IPS DF 19.7 (cell line): Measurements from ENCODE around the gene PARD3.
A peak's percentile ranks its signal among the peaks of the same experiment; 100 is the strongest.

Experiments
- DNase-seq: peaks from one replicate; pipeline ENCODE4 v3.0.0-alpha.2; 2013; ENCODE audit warnings: low read depth, low spot score

The PARD3 gene

GRCh38 chr10:34690383-34691049, 124.6 kb downstream of the PARD3 start:
- DNase-seq: no peak

- no peak for DNase-seq
These were observed 126.0 kb downstream of the PARD3 start for GRCh38 chr10:34689053-34689452.

GRCh38 chr10:34687434-34688210, 127.5 kb downstream of the PARD3 start:
- DNase-seq: no peak

GRCh38 chr10:34682580-34682979, 132.5 kb downstream of the PARD3 start:
- DNase-seq: no peak

GRCh38 chr10:34681933-34682332, 133.2 kb downstream of the PARD3 start:
- DNase-seq: no peak

GRCh38 chr10:34679177-34679576, 135.9 kb downstream of the PARD3 start:
- no peak for DNase-seq

GRCh38 chr10:34677591-34677990, 137.5 kb downstream of the PARD3 start:
- DNase-seq: no peak

GRCh38 chr10:34677132-34677531, 138.0 kb downstream of the PARD3 start:
- no peak for DNase-seq

- no peak for DNase-seq
These were observed 140.9 kb downstream of the PARD3 start for GRCh38 chr10:34674176-34674575.

GRCh38 chr10:34670081-34670480, 145.0 kb downstream of the PARD3 start:
- no peak for DNase-seq

- no peak for DNase-seq
These were observed 146.0 kb downstream of the PARD3 start for GRCh38 chr10:34669079-34669478.

GRCh38 chr10:34667177-34667576, 147.9 kb downstream of the PARD3 start:
- DNase-seq: no peak

- DNase-seq: no peak
These were observed 148.9 kb downstream of the PARD3 start for GRCh38 chr10:34666008-34666704.

GRCh38 chr10:34664706-34665105, 150.4 kb downstream of the PARD3 start:
- no peak for DNase-seq

GRCh38 chr10:34661580-34661979, 153.5 kb downstream of the PARD3 start:
- DNase-seq: no peak

- no peak for DNase-seq
These were observed 156.2 kb downstream of the PARD3 start for GRCh38 chr10:34658934-34659333.

- DNase-seq: no peak
These were observed 158.4 kb downstream of the PARD3 start for GRCh38 chr10:34656661-34657060.

- peak; percentile 59 for DNase-seq
These were observed 159.6 kb downstream of the PARD3 start for GRCh38 chr10:34655286-34656170.

GRCh38 chr10:34654211-34654610, 160.9 kb downstream of the PARD3 start:
- DNase-seq: no peak

GRCh38 chr10:34653530-34653929, 161.6 kb downstream of the PARD3 start:
- no peak for DNase-seq

- no peak for DNase-seq
These were observed 163.5 kb downstream of the PARD3 start for GRCh38 chr10:34651416-34652195.
